ENCODE data around the gene PI4KA.
A peak's percentile ranks its signal among the peaks of the same experiment; 100 is the strongest.

Gene PI4KA

DNA sequence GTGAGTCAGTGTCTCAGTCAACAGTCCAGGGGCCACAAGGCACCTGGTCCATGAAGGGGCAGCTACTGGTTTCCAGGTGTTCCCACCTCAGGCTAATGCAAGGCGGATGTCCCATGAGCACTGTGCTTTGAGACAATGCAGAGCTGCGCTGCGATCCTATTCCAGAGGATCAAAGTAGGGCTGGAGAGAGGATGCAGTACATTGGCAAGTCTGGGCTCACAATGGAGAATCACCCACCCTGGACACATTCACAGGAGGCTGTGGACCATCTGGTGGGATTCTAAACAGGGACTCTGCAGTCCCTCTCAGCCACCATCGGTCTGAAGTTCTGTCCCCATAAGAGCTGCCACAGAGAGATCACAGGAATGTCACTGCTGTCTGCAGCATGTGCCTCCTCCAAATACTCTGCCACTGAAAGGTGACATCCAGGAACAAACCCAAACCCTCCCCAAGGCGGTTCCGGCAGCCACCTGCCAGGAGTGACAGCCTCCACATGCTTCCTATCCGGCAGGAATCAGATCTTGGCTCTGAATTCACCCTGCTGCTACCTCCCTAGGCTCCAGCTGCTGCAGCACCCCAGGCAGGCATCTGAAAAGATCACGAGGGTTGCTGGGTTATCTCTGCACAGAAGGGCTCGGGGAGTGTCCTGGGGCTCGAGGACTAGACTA is 130.0 kb downstream of the PI4KA start:
- Histone ChIP-seq H3K4me3 (ENCODE audit: low read depth, low read length) (no peak overlapping the region), H3K27ac (no peak overlapping the region), H3K9me3 (ENCODE audit: severe bottlenecking) (no peaks in the 10 kb centered on the region), H3K27me3 (ENCODE audit: insufficient read depth, low read depth, severe bottlenecking) (no peaks in the 10 kb centered on the region), H3K36me3 (peaks cover 52% of the 10 kb centered on the region)
- DNase-seq: no peak
- TF ChIP-seq, protein P1, sequence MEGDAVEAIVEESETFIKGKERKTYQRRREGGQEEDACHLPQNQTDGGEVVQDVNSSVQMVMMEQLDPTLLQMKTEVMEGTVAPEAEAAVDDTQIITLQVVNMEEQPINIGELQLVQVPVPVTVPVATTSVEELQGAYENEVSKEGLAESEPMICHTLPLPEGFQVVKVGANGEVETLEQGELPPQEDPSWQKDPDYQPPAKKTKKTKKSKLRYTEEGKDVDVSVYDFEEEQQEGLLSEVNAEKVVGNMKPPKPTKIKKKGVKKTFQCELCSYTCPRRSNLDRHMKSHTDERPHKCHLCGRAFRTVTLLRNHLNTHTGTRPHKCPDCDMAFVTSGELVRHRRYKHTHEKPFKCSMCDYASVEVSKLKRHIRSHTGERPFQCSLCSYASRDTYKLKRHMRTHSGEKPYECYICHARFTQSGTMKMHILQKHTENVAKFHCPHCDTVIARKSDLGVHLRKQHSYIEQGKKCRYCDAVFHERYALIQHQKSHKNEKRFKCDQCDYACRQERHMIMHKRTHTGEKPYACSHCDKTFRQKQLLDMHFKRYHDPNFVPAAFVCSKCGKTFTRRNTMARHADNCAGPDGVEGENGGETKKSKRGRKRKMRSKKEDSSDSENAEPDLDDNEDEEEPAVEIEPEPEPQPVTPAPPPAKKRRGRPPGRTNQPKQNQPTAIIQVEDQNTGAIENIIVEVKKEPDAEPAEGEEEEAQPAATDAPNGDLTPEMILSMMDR (IDR thresholded peaks at IDR 0.05; ENCODE audit: low read depth, low read length): no peak

DNA sequence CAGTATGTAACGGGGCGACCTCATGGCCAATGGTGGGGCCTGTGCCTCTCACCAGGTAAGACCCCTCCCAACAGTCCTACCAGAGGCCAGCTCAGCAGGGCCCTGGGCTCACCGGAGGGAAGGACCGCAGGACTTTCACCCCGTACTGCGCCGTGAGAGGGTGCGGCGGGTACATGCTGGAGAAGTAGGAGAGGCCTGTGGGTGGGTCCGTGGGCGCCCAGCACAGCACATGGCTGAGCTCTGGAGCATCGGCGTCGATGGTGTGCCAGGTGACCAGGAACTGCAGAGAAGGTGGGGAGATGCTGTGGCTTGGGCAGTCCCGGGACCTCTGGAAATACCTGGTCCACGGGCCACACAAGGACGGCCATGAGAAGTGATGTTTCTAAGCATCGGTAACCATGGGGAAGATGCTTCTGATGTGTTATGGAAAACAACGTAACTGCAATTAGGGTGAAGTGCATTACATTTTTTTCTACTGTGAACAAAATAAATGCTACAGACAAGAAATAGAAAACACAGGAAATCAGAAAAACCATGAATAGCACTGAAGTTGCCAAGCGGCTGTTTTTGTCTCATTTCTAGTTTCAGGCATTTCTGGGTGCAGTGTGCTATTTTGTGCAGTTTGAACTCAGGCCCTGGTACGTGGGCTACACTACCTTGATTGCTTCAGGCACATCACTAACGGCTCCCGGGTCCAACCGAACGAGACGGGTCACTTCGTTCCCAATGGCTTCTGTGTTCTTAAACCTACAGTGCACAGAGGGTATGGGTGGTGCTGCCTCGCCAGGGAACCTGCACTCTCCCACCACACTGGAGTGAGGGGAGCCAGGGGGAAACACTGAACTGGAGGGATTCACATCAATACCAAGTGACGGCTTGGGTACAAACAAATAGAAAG is 131.2 kb downstream of the PI4KA start:
- H3K36me3 ChIP-seq: peaks cover 52% of the 10 kb centered on the region
- H3K4me3 ChIP-seq (ENCODE audit: low read depth, low read length): no peak overlapping the region
- no peak for DNase-seq
- no peaks in the 10 kb centered on the region for H3K9me3 ChIP-seq (ENCODE audit: severe bottlenecking)
- TF ChIP-seq, protein P1 (IDR thresholded peaks at IDR 0.05; ENCODE audit: low read depth, low read length): no peak
- no peak overlapping the region for H3K27ac ChIP-seq
- no peaks in the 10 kb centered on the region for H3K27me3 ChIP-seq (ENCODE audit: insufficient read depth, low read depth, severe bottlenecking)

DNA sequence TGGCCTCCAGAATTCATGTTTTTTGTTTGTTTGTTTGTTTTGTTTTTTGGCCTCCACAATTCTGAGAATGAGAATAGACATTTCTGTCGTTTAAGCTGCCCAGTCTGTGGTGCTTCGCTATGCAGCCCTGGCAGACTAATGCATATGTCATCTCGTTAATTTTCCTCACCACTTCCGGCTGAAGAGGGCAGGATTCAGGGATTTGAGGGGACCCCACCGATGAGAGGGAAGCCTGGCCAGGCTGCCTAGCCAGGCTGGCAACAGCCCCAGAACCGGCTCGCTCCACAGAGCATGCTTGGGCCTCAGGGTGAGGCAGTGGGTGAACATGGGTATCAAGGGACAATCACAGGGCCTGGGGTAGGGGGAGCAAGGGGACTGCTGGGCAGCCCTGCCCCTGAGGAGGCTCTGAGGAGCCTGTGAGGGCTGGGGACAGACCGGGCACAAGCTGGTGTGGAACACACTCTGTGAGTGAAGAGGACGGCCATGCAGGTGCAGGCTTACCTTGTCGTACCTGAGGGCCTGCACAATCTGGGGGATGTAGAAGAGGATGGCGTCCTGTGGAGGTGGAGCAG is 132.5 kb downstream of the PI4KA start:
- no peak overlapping the region for H3K4me3 ChIP-seq (ENCODE audit: low read depth, low read length)
- H3K9me3 ChIP-seq (ENCODE audit: severe bottlenecking): no peaks in the 10 kb centered on the region
- peak overlapping the region; percentile 16 for H3K27ac ChIP-seq
- DNase-seq: no peak
- peaks cover 57% of the 10 kb centered on the region for H3K36me3 ChIP-seq
- TF ChIP-seq, protein P1 (IDR thresholded peaks at IDR 0.05; ENCODE audit: low read depth, low read length): no peak
- H3K27me3 ChIP-seq (ENCODE audit: insufficient read depth, low read depth, severe bottlenecking): no peaks in the 10 kb centered on the region

DNA sequence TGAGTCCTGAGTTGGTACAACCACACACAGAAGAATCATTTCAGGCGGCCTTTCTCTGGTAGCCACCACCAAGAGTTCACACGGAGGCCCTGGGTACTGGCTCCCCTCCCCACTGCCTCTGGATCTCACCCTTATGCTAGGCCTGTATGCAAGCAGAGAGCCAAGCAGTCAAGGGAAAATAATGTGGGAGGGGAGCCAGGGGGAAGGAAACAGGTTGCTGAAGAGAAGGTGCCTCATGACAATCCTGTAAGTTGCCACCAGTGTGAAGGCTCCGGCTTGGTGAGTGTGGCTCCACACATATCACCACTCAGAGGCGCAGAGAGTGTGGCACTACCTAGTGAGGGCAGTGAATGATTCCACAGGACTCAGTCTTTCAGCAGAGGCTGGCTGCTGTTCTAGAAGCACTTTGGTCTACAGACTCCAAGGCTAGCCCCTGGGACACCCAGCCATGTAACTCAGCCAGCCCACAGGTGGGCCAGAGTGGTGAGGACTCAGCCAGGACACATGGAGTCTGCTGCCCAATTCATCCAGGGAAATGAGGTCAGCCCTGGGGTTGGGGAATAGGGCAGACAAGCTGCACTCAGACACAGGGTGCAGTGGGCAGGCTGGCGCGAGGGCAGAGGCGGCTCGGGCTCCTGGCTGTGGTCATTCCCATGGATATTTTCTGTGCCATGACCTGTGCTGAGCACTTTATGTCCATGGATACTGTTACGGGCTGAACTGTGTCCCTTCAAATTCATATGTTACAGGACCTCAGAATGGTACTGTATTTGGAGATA is 133.7 kb downstream of the PI4KA start:
- Histone ChIP-seq H3K4me3 (ENCODE audit: low read depth, low read length) (no peak overlapping the region), H3K27me3 (ENCODE audit: insufficient read depth, low read depth, severe bottlenecking) (no peaks in the 10 kb centered on the region), H3K36me3 (peaks cover 53% of the 10 kb centered on the region), H3K27ac (no peak overlapping the region; the same call in 1 of the 2 replicates), H3K9me3 (ENCODE audit: severe bottlenecking) (no peaks in the 10 kb centered on the region)
- no peak for DNase-seq
- TF ChIP-seq, protein P1 (IDR thresholded peaks at IDR 0.05; ENCODE audit: low read depth, low read length): no peak

DNA sequence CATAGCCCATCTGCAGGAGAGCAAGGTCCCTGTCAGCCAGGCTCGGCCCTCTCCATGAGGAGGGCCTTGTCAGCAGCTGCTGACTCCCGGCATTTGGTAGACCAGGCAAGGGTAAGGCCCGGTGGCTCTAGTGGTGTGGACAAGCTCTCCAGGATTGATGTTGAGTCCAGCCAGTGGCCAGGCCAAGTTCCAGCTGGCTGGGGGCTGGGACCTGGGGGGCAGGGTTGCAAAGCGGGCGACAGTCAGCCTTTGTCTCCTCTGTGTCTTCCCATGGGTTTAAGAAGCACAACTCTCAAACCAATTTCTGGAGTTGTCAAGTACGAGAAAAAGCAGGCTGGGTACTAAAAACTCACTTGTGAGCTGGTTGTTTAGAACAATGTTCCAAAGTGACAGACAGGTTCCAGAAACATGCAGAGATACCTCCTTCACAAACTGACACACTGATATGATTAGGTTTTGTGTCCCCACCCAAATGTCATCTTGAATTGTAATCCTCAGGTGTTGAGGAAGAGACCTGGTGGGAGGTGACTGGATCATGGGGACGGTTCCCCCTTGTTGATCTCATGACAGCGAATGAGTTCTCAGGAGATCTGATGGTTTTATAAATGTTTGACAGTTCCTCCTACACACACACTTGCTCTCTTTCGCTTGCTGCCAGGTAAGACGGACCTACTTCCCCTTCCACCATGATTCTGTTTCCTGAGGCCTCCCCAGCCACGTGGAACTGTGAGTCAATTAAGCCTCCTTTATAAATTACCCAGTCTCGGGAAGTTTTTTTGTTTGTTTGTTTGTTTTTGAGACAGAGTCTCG is 137.0 kb downstream of the PI4KA start:
- no peaks in the 10 kb centered on the region for H3K9me3 ChIP-seq (ENCODE audit: severe bottlenecking)
- H3K27ac ChIP-seq: no peak overlapping the region
- TF ChIP-seq, protein P1 (IDR thresholded peaks at IDR 0.05; ENCODE audit: low read depth, low read length): no peak
- H3K36me3 ChIP-seq: peaks cover 24% of the 10 kb centered on the region
- H3K4me3 ChIP-seq (ENCODE audit: low read depth, low read length): no peak overlapping the region
- H3K27me3 ChIP-seq (ENCODE audit: insufficient read depth, low read depth, severe bottlenecking): no peaks in the 10 kb centered on the region
- DNase-seq: no peak

Measured in WERI-Rb-1 (cell line).